Activated T-cell treated with anti-CD3 and anti-CD28 coated beads, Interleukin-2, amount 50 U/mL, for 72 hours (primary cell): ENCODE data around the gene TMEM114. TPM values are rescaled to one million over a fixed set of nuclear protein-coding genes. Genes with fewer than 3 reads are reported as not detected.
"Not testable (repeated sequence)": the region's sequence is repeated elsewhere in the genome, so short reads cannot be mapped to it uniquely, and the experiment has no call there.

ENCODE experiments used
- ATAC-seq, 2 donors: fragments of 150-1000 bp; cut with Tn5 transposase; replicated peaks in 1 of 2; 2 replicates each; pipeline ENCODE4 v1.10.0; 2021; ENCODE audit warnings: moderate library complexity in 2 of 2, mild to moderate bottlenecking in 1 of 2
- DNase-seq, 2 donors: peaks; one replicate each; pipeline ENCODE4 v3.0.0; 2021 to 2022; ENCODE audit warnings: mixed read lengths in 1 of 2
- H3K27ac Mint-ChIP-seq: one replicate; pipeline ENCODE4 v1.8.0; 2022; ENCODE audit warnings: mild to moderate bottlenecking, moderate library complexity, mixed read lengths
- H3K27me3 Mint-ChIP-seq: one replicate; pipeline ENCODE4 v1.8.0; 2022; ENCODE audit warnings: low read depth, mixed read lengths
- H3K36me3 Mint-ChIP-seq, 2 donors: one replicate each; pipeline ENCODE4 v1.8.0; 2022; ENCODE audit warnings: mixed read lengths in 2 of 2, mild to moderate bottlenecking in 1 of 2; ENCODE audit not compliant: insufficient read depth in 2 of 2
- H3K4me1 Mint-ChIP-seq: one replicate; pipeline ENCODE4 v1.8.0; 2022; ENCODE audit warnings: low read depth, mixed read lengths
- H3K4me3 Mint-ChIP-seq, 2 donors: one replicate each; pipeline ENCODE4 v1.8.0; 2022; ENCODE audit warnings: mild to moderate bottlenecking in 2 of 2, mixed read lengths in 2 of 2, moderate library complexity in 2 of 2
- H3K9me3 Mint-ChIP-seq, 2 donors: one replicate each; pipeline ENCODE4 v1.8.0; 2022; ENCODE audit warnings: mixed read lengths in 2 of 2
- total RNA-seq, 2 donors: library from RNA; stranded (reverse); gene quantifications; one replicate each; pipeline ENCODE4 v1.2.3, GENCODE V29; 2022

Gene TMEM114
- total RNA-seq, 2 donors from 2014 or later: not detected

DNA sequence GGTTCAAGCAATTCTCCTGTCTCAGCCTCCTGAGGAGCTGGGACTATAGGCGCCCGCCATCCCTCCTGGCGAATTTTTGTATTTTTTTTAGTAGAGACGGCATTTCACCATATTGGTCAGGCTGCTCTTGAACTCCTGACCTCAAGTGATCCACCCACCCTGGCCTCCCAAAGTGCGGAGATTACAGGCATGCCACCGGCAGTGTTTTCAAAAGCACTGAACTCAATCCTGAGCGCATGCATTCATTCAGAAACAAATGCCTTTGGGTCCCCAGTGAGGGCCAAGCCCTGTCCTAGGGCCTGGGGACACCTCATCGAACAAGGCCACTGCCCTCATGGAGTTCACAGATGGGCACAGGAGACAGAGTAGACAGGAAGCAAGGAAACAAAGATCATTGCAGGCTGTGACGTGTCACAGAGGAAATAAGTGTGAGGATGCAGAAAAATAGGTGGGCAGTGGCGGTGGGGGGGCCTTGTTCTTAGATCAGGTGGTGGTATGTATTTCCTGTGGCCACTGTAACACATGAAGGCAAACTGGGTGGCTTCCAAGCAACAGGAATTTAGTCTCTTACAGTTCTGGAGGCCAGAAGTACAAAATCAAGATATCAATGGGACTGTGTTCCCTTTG, 12.5 kb downstream of the TMEM114 start:
- H3K4me3 Mint-ChIP-seq: no peak overlapping the region
- H3K27ac Mint-ChIP-seq: no peak overlapping the region
- ATAC-seq (no peak), DNase-seq (no peak)
- H3K36me3 Mint-ChIP-seq: peaks cover 1 to 3% of the 10 kb centered on the region in 2 donors
- H3K9me3 Mint-ChIP-seq: no peaks in the 10 kb centered on the region
- H3K4me1 Mint-ChIP-seq: peaks cover 10% of the 10 kb centered on the region
- peaks cover 41% of the 10 kb centered on the region for H3K27me3 Mint-ChIP-seq

GRCh38 chr16:8576141-8577004, 13.9 kb downstream of the TMEM114 start:
- no peak for DNase-seq
- Mint-ChIP-seq H3K4me1 (peaks cover 12% of the 10 kb centered on the region), H3K27me3 (peaks cover 37% of the 10 kb centered on the region), H3K36me3 (peaks cover 1 to 3% of the 10 kb centered on the region in 2 donors), H3K4me3 (no peak overlapping the region), H3K27ac (no peak overlapping the region), H3K9me3 (no peaks in the 10 kb centered on the region)
- ATAC-seq: no peak

DNA sequence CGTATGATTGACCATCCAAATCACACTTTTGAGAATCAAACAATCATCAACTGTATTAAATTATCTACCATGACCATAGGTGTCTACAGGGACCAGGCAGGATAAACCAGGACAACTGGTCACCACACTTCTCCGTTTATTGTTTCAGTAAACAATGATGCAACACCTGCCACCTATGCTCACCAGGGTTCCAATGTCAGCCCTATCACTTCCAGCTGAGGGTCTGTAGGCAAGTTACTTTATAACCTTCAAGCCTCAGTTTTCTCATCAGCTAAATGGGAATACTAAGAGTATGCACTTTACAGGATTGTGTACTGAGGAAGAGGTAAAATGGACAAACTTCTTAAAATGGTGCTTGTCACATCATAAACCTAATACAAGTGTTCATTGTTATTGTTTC, 14.9 kb downstream of the TMEM114 start:
- Mint-ChIP-seq H3K4me1 (peaks cover 12% of the 10 kb centered on the region), H3K27ac (no peak overlapping the region), H3K36me3 (peaks cover 1 to 3% of the 10 kb centered on the region in 2 donors), H3K9me3 (no peaks in the 10 kb centered on the region), H3K4me3 (no peak overlapping the region), H3K27me3 (peaks cover 39% of the 10 kb centered on the region)
- no peak for DNase-seq
- ATAC-seq: no peak

DNA sequence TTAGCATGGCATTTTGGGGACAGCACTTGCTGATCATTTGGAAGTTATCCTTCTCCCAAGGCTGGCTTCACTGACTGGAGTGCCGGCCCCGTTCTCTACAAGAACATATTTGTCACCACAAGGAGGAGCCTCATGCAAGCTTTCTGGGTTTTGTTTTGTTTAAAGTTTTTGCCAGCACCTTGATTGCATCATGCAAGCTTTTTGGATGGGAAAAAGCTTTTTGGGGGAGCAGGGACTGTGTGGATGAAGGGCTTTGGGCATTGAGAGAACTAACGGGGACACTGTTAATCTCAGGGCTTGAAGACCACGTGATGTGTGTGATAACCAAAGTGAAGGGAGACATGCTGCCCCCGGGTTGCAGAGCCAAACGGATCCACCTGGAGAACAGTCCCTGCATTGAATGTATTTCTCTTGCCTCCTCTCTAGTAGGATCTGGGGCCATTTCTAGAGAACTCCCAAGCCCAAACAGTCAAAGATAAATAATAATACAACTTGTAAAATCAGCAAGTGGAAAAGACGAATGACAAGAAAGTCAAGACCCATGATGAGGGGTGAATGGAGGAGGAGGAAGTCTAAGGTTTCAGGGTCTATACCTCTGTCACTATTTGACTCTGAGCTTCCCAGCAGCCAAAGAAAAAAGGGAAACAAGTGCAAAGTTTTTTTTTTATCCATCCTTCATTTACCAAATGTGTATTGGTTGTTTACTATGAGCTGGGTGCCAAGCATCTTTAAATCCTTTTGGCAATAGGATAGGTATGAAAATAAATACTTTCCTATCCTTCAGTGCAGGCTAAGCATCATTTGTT, 17.2 kb downstream of the TMEM114 start:
- Mint-ChIP-seq H3K36me3 (peaks cover 1 to 3% of the 10 kb centered on the region in 2 donors), H3K27ac (peak overlapping the region; percentile 94), H3K27me3 (peaks cover 46% of the 10 kb centered on the region), H3K4me1 (peaks cover 12% of the 10 kb centered on the region), H3K4me3 (peak overlapping the region; percentile 55 to 68), H3K9me3 (no peaks in the 10 kb centered on the region)
- ATAC-seq (peak; percentile 47 to 60), DNase-seq (peak; percentile 22 to 27)

DNA sequence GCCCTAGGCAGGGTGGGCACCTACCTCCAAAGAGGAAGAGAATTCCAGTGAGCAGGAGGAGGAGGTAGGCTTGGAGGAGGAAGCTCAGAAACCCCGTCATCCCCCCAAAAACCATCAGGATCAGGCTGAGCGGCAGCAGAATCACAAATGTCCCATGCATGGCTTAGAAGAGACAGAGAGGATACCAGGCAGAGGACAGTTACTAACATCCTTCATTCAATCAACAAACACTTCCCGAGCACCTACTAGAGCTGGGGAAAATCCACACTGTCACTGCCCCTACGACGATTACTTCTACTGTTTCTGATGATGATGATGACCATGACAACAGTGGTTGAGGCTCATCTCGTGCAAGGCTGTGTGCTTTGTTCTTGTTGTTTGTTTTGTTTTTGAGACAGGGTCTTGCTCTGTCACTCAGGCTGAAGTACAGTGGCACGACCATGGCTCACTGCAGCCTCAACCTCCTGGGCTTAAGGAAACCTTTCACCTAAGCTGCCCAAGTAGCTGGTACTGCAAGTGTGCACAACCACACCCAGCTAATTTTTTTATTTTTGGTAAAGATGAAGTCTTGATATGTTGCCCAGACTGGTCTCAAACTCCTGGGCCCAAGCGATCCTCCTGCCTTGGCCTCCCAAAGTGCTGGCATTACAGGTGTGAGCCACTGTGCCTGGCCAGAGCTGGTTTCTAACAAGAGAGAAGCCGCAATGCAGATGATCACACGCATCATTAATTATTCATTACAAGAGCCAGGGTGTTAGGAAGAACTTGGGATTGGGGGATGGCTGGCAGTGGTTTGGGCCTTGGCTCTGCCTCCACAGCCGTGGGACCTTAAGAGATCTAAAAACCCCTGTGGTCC, 18.0 kb downstream of the TMEM114 start:
- no peak overlapping the region for H3K4me3 Mint-ChIP-seq
- H3K27me3 Mint-ChIP-seq: peaks cover 46% of the 10 kb centered on the region
- no peak for DNase-seq
- ATAC-seq: no peak
- H3K9me3 Mint-ChIP-seq: no peaks in the 10 kb centered on the region
- H3K27ac Mint-ChIP-seq: peak overlapping the region; percentile 94
- peaks cover 1 to 3% of the 10 kb centered on the region in 2 donors for H3K36me3 Mint-ChIP-seq
- H3K4me1 Mint-ChIP-seq: peaks cover 12% of the 10 kb centered on the region

DNA sequence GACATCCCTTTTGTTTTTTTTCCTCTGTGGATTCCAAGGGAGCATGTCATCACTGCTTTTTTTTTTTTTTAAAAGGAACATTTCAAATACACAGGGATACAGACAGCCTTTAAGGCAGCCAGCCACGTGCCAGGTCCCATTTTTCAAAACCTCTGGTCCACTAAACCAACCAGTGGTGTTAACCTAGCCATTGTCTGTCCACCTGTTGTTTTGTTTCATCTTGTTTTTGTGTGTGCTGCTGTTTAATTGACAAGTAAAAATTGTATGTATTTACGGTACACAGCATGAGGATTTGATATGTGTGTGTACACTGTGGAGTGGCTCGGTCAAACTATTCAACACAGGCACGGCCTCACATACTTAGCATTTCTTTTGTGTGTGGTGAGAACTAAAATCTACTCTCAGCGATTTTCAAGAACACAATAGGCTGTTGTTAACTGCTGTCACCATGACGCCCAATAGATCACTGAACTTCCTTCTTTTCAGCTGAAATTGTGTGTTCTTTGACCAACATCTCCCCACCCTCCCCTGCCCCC, 19.2 kb downstream of the TMEM114 start:
- Mint-ChIP-seq H3K4me3 (no peak overlapping the region), H3K9me3 (no peaks in the 10 kb centered on the region), H3K27ac (no peak overlapping the region), H3K36me3 (peaks cover 1 to 3% of the 10 kb centered on the region in 2 donors), H3K27me3 (peaks cover 40% of the 10 kb centered on the region), H3K4me1 (peaks cover 12% of the 10 kb centered on the region)
- ATAC-seq (no peak), DNase-seq (no peak)

DNA sequence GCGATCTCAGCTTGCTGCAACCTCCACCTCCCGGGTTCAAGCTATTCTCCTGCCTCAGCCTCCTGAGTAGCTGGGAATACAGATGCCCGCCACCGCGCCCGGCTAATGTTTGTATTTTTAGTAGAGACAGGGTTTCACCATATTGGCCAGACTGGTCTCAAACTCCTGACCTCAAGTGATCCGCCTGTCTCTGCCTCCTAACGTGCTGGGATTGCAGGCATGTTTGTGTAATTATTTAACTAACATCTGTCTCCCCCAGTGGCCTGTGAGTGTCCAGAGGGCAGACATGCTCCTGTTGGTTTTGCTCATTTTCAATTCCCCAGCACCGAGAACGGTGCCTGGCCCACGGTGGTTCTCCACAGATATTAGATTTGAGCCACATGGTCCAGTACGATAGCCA, 19.9 kb downstream of the TMEM114 start:
- not testable (repeated sequence) for ATAC-seq, H3K4me3 Mint-ChIP-seq, DNase-seq, H3K36me3 Mint-ChIP-seq, H3K27ac Mint-ChIP-seq, H3K9me3 Mint-ChIP-seq
- Mint-ChIP-seq H3K27me3 (peaks cover 32% of the 10 kb centered on the region), H3K4me1 (peaks cover 12% of the 10 kb centered on the region)

GRCh38 chr16:8569650-8570346, 20.5 kb downstream of the TMEM114 start:
- Mint-ChIP-seq H3K27ac (no peak overlapping the region), H3K4me1 (peaks cover 12% of the 10 kb centered on the region), H3K9me3 (no peaks in the 10 kb centered on the region), H3K36me3 (peaks cover 1 to 3% of the 10 kb centered on the region in 2 donors), H3K27me3 (peaks cover 28% of the 10 kb centered on the region), H3K4me3 (no peak overlapping the region)
- no peak for ATAC-seq
- no peak for DNase-seq

DNA sequence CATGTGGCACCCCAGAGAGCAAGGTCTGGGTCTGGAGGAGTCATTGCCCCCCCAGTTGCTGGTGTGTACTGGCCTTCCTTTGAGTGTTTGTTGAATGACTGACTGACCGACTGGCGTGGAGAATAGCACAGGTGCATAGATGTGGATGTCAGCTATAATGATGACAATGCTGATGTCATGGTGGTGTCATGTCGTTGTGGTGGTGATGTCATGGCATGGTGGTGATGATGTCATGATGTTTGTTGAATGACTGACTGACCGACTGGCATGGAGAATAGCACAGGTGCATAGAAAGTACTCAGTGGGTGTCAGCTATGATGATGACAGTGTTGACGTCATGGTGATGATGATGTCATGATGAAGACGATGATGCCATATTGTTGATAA, 22.1 kb downstream of the TMEM114 start:
- Mint-ChIP-seq H3K27ac (no peak overlapping the region), H3K36me3 (peaks cover 1 to 3% of the 10 kb centered on the region in 2 donors), H3K27me3 (peaks cover 18% of the 10 kb centered on the region), H3K9me3 (no peaks in the 10 kb centered on the region), H3K4me3 (no peak overlapping the region), H3K4me1 (peaks cover 6% of the 10 kb centered on the region)
- ATAC-seq (peak in 1 of 2 donors; percentile 3), DNase-seq (no peak)

DNA sequence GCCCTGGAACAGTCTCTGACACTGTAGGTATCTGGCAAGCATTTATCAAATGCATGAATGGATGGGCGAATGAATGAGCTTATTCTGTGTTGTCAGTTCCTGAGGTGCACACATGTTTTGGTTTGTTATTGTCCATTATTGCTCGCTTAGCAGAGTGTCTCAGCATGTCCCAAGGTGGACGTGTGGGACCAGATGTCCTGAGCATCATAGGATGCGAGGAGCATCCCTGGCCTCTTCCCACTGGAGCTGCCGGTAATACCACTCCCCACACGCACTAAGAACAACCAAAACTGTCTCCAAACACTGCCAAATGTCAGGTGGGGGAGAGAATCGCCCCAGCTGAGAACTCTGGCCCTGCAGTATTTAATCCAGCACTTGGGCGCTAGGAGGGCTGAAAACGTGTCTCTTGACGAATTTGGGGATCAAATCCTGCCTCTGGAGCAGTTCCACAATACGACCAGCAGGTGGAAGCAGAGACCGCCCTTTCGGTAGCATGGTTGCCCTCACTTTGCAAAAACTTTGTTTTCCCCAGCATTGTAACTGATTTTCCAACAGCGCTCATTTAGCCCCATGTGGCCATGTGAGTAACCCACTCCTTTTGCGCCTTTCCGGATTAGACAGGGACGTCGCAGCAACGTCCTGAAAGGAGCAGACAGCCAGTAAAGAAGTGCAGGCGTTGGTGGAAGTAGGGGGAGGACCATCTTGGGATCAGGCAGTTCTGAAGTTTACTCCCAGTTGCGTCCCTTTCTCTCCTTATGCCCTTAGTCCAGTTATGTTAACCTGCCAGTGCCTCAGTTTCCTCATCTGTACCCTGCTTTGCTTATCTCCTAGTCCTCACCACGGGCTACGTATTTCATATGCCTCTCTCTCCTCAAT, 22.7 kb downstream of the TMEM114 start:
- Mint-ChIP-seq H3K27ac (no peak overlapping the region), H3K4me3 (no peak overlapping the region), H3K9me3 (no peaks in the 10 kb centered on the region), H3K36me3 (no peaks in the 10 kb centered on the region), H3K27me3 (peaks cover 15% of the 10 kb centered on the region), H3K4me1 (no peaks in the 10 kb centered on the region)
- DNase-seq: peak; percentile 80
- ATAC-seq: peak; percentile 94 to 95

- ATAC-seq (no peak), DNase-seq (no peak)
- H3K27me3 Mint-ChIP-seq: peaks cover 8% of the 10 kb centered on the region
- no peak overlapping the region for H3K27ac Mint-ChIP-seq
- no peaks in the 10 kb centered on the region for H3K9me3 Mint-ChIP-seq
- H3K36me3 Mint-ChIP-seq: no peaks in the 10 kb centered on the region
- H3K4me3 Mint-ChIP-seq: no peak overlapping the region
- H3K4me1 Mint-ChIP-seq: no peaks in the 10 kb centered on the region
These were observed 24.8 kb downstream of the TMEM114 start for GRCh38 chr16:8565498-8565897.
